ENCODE data around the gene SLC8A1. TPM values are rescaled to one million over a fixed set of nuclear protein-coding genes. Genes with fewer than 3 reads are reported as not detected.

The SLC8A1 gene
- total RNA-seq, 2 donors from 2014 or later: 23.2 to 28.2 TPM

DNA sequence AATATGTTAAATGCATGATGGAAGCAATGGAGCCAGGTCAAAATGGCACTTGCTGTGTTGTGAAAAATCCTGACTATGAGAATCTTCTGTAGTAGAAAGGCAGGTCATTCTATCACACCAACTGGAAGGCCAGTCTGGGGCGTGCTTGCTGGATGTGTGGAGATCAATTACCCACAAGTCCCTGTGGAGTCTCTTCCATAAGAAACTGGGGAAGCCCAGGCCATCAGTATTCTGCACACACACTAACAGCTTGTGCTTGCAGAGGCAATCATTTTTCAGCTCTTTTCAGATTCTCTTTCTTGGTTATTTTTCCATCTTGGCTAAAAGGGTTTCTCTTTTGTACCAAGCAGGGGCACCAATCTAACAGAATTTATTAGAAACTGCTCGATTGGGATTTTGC is 190.8 kb downstream of the SLC8A1 start:
- H3K27ac ChIP-seq: no peak overlapping the region
- WGBS: 83% methylated on average over 2 of the region's 2 CpGs
- H3K4me3 ChIP-seq: no peak overlapping the region
- intact Hi-C loops (cut with DNase I): no loop called here
- H3K9me3 ChIP-seq: no peaks in the 10 kb centered on the region
- H3K36me3 ChIP-seq: no peaks in the 10 kb centered on the region
- DNase-seq (ENCODE audit: low spot score): no peak
- H3K27me3 ChIP-seq (replicated peaks; ENCODE audit: insufficient read depth): no peaks in the 10 kb centered on the region
- TF ChIP-seq POLR2A (IDR thresholded peaks at IDR 0.05) (no peak), POLR2AphosphoS5 (IDR thresholded peaks at IDR 0.05) (no peak)
- TF ChIP-seq, protein P1, sequence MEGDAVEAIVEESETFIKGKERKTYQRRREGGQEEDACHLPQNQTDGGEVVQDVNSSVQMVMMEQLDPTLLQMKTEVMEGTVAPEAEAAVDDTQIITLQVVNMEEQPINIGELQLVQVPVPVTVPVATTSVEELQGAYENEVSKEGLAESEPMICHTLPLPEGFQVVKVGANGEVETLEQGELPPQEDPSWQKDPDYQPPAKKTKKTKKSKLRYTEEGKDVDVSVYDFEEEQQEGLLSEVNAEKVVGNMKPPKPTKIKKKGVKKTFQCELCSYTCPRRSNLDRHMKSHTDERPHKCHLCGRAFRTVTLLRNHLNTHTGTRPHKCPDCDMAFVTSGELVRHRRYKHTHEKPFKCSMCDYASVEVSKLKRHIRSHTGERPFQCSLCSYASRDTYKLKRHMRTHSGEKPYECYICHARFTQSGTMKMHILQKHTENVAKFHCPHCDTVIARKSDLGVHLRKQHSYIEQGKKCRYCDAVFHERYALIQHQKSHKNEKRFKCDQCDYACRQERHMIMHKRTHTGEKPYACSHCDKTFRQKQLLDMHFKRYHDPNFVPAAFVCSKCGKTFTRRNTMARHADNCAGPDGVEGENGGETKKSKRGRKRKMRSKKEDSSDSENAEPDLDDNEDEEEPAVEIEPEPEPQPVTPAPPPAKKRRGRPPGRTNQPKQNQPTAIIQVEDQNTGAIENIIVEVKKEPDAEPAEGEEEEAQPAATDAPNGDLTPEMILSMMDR (IDR thresholded peaks at IDR 0.05): no peak
- H3K4me1 ChIP-seq (replicated peaks): no peaks in the 10 kb centered on the region

DNA sequence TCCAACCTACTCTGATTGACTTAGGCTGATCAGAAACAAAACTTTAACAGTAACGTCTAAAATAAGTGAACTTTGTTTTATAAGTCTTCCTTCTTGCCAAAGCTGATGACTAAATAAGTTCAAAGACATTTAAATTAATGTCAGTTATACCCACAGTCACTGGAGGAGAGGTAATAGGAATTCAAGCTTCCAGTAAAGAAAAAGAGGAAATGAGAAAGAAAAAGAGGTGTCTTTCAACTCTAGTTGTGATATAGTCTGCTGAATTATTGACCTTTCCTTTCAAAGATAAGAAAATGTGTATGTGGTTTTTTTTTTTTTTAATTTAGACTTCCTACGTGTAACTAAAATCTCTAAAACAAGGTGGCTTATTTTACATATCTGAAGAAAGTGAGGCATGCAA is 191.5 kb downstream of the SLC8A1 start:
- intact Hi-C loops (cut with DNase I): no loop called here
- H3K36me3 ChIP-seq: no peaks in the 10 kb centered on the region
- TF ChIP-seq POLR2AphosphoS5 (IDR thresholded peaks at IDR 0.05) (no peak), POLR2A (IDR thresholded peaks at IDR 0.05) (no peak)
- TF ChIP-seq, protein P1 (IDR thresholded peaks at IDR 0.05): no peak
- H3K27ac ChIP-seq: no peak overlapping the region
- no peaks in the 10 kb centered on the region for H3K4me1 ChIP-seq (replicated peaks)
- no peak for DNase-seq (ENCODE audit: low spot score)
- H3K4me3 ChIP-seq: no peak overlapping the region
- no peaks in the 10 kb centered on the region for H3K9me3 ChIP-seq
- WGBS: 51% methylated on average over 2 of the region's 2 CpGs
- no peaks in the 10 kb centered on the region for H3K27me3 ChIP-seq (replicated peaks; ENCODE audit: insufficient read depth)

DNA sequence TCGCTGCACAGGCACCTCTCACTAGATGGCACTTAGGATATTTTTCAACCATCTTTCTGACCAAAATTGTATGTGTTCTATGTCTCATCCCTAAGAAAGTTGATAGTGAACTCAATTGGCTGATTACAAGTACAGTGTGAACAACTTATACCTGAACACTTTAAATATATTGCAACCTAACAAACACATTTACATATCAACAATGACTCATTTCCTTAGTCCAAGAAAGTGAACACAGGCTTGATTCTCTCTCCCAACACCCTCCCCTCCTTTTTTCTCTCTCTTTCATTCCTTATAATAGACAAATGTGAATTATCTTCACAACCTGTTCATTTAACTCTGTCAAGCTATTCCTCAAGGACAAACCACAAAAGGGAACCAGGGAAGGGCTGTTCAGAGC is 192.0 kb downstream of the SLC8A1 start:
- H3K27me3 ChIP-seq (replicated peaks; ENCODE audit: insufficient read depth): no peaks in the 10 kb centered on the region
- TF ChIP-seq POLR2AphosphoS5 (IDR thresholded peaks at IDR 0.05) (no peak), POLR2A (IDR thresholded peaks at IDR 0.05) (no peak)
- TF ChIP-seq, protein P1 (IDR thresholded peaks at IDR 0.05): no peak
- WGBS: 94% methylated on average over 1 of the region's 1 CpG
- H3K4me3 ChIP-seq: no peak overlapping the region
- H3K27ac ChIP-seq: no peak overlapping the region
- DNase-seq (ENCODE audit: low spot score): no peak
- H3K9me3 ChIP-seq: no peaks in the 10 kb centered on the region
- intact Hi-C loops (cut with DNase I): no loop called here
- H3K36me3 ChIP-seq: no peaks in the 10 kb centered on the region
- H3K4me1 ChIP-seq (replicated peaks): no peaks in the 10 kb centered on the region

DNA sequence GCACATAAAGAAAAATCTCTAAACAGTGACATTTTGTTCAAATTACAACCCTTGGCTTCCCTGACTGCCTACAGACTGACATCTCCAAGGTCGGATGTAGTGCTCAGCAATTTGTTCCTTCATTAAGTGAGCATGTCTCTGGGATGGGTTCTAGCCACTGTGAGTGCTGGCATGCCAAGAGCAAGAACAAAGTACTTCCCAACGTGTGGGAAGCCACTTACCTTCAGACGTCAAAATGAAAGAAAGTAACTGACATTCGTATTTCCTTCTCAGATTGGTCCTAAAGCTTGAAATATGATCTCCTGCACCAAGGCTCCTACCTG is 193.8 kb downstream of the SLC8A1 start:
- no peaks in the 10 kb centered on the region for H3K36me3 ChIP-seq
- TF ChIP-seq, protein P1 (IDR thresholded peaks at IDR 0.05): no peak
- TF ChIP-seq POLR2AphosphoS5 (IDR thresholded peaks at IDR 0.05): no peak
- TF ChIP-seq POLR2A (IDR thresholded peaks at IDR 0.05): no peak
- intact Hi-C loops (cut with DNase I): no loop called here
- H3K9me3 ChIP-seq: no peaks in the 10 kb centered on the region
- 44% methylated on average over 4 of the region's 4 CpGs for WGBS
- no peaks in the 10 kb centered on the region for H3K27me3 ChIP-seq (replicated peaks; ENCODE audit: insufficient read depth)
- no peak overlapping the region for H3K4me3 ChIP-seq
- H3K4me1 ChIP-seq (replicated peaks): no peaks in the 10 kb centered on the region
- DNase-seq (ENCODE audit: low spot score): no peak
- no peak overlapping the region for H3K27ac ChIP-seq

DNA sequence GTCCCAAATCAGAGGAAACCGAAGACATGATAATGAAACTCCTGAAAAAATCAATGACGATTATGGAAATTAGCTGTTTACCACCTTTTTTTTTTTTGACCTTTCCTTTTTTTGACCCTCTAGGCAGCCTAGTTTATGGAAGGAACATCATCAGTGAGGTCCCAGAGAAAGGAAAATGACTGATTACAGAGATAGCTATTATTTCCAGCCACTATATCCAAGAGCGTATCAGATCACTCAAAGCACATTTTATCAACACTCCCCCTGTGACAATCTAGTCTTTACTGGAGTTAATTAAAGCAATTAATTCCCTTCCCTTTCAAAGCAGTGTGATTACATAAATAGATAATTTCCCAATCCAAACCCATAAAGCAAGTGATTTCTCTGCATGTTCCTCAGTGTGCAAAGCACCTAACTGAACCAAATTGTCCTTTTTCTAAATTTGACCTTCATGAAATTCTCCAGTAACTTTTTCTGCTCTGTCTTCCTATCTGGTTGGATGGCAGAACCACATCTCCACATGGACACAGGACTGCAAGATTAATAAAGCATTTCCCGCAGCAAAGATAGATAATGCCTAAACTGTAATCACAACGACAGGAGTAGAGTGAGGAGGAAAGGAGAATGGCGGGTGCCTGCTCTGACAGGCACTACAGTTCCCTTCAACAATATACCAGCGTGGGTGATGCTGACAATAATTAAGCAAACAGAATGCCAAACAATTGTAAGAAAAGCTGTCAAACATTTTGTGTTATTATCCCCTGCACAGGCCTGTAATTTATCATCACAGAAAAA is 194.4 kb downstream of the SLC8A1 start:
- DNase-seq (ENCODE audit: low spot score): no peak
- H3K27ac ChIP-seq: no peak overlapping the region

More for the DNA sequence above, 194.4 kb downstream of the SLC8A1 start:
- no peak overlapping the region for H3K4me3 ChIP-seq
- no peaks in the 10 kb centered on the region for H3K27me3 ChIP-seq (replicated peaks; ENCODE audit: insufficient read depth)
- intact Hi-C loops (cut with DNase I): no loop called here
- 78% methylated on average over 7 of the region's 7 CpGs for WGBS
- H3K36me3 ChIP-seq: no peaks in the 10 kb centered on the region
- TF ChIP-seq POLR2AphosphoS5 (IDR thresholded peaks at IDR 0.05) (no peak), POLR2A (IDR thresholded peaks at IDR 0.05) (no peak)
- TF ChIP-seq, protein P1 (IDR thresholded peaks at IDR 0.05): no peak
- no peaks in the 10 kb centered on the region for H3K9me3 ChIP-seq
- H3K4me1 ChIP-seq (replicated peaks): no peaks in the 10 kb centered on the region
